IPS-20b (cell line): ENCODE results near the gene AIFM3.
"Not testable (repeated sequence)": the region's sequence is repeated elsewhere in the genome, so short reads cannot be mapped to it uniquely, and the experiment has no call there.

Source experiments
- H3K27ac ChIP-seq: one replicate; pipeline ENCODE4 v1.5.1; 2013; ENCODE audit warnings: low read length
- H3K27me3 ChIP-seq: 2 replicates; pipeline ENCODE4 v1.6.1; 2013; ENCODE audit warnings: mild to moderate bottlenecking, low read length, inconsistent platforms; ENCODE audit not compliant: insufficient read depth
- H3K36me3 ChIP-seq: 2 replicates; pipeline ENCODE4 v1.6.1; 2013; ENCODE audit warnings: low read depth, mild to moderate bottlenecking, inconsistent platforms, low read length, moderate library complexity; ENCODE audit not compliant: insufficient read depth
- H3K4me1 ChIP-seq: 2 replicates; pipeline ENCODE4 v1.6.1; 2013; ENCODE audit warnings: mild to moderate bottlenecking, control low read depth, inconsistent platforms, low read length, moderate library complexity; ENCODE audit not compliant: insufficient read depth
- H3K4me3 ChIP-seq: 2 replicates; pipeline ENCODE4 v1.5.1; 2013; ENCODE audit warnings: mild to moderate bottlenecking, low read length, inconsistent platforms
- H3K9ac ChIP-seq: 2 replicates; pipeline ENCODE4 v1.6.1; 2013; ENCODE audit warnings: low read depth, mild to moderate bottlenecking, inconsistent platforms, low read length, moderate library complexity
- H3K9me3 ChIP-seq: 2 replicates; pipeline ENCODE4 v1.6.1; 2013; ENCODE audit warnings: mild to moderate bottlenecking, low read depth, low read length, inconsistent platforms; ENCODE audit not compliant: insufficient read depth

AIFM3 gene

GRCh38 chr22:20996598-20997535 lies 29.8 kb downstream of the AIFM3 start:
- Histone ChIP-seq H3K36me3 (peaks cover 38% of the 10 kb centered on the region), H3K27me3 (no peaks in the 10 kb centered on the region), H3K9me3 (no peaks in the 10 kb centered on the region), H3K9ac (no peak overlapping the region), H3K4me1 (peaks cover 8% of the 10 kb centered on the region), H3K4me3 (no peak overlapping the region), H3K27ac (no peak overlapping the region)

- H3K4me1 ChIP-seq, result peaks cover 8% of the 10 kb centered on the region
- H3K27ac ChIP-seq, result no peak overlapping the region
- no peak overlapping the region for H3K4me3 ChIP-seq
- H3K36me3 ChIP-seq, result peaks cover 29% of the 10 kb centered on the region
- no peaks in the 10 kb centered on the region for H3K27me3 ChIP-seq
- H3K9me3 ChIP-seq, result no peaks in the 10 kb centered on the region
- H3K9ac ChIP-seq, result no peak overlapping the region
Measured at GRCh38 chr22:20997536-20998257, 30.6 kb downstream of the AIFM3 start.

GRCh38 chr22:20998411-20999336 lies 31.6 kb downstream of the AIFM3 start:
- Histone ChIP-seq H3K27ac (no peak overlapping the region), H3K4me1 (peaks cover 13% of the 10 kb centered on the region), H3K9me3 (no peaks in the 10 kb centered on the region), H3K27me3 (no peaks in the 10 kb centered on the region), H3K9ac (no peak overlapping the region), H3K36me3 (peaks cover 29% of the 10 kb centered on the region), H3K4me3 (no peak overlapping the region)

- Histone ChIP-seq H3K4me1 (peaks cover 13% of the 10 kb centered on the region), H3K36me3 (peaks cover 29% of the 10 kb centered on the region), H3K4me3 (no peak overlapping the region), H3K27ac (no peak overlapping the region), H3K27me3 (no peaks in the 10 kb centered on the region), H3K9me3 (no peaks in the 10 kb centered on the region), H3K9ac (no peak overlapping the region)
Measured at GRCh38 chr22:20999350-21000206, 32.5 kb downstream of the AIFM3 start.

GRCh38 chr22:21000207-21000986 lies 33.3 kb downstream of the AIFM3 start:
- H3K27ac ChIP-seq, result no peak overlapping the region

GRCh38 chr22:21000987-21001600 lies 34.0 kb downstream of the AIFM3 start:
- peak overlapping the region; percentile 95 for H3K9ac ChIP-seq
- peak overlapping the region; percentile 39 for H3K27ac ChIP-seq
- H3K27me3 ChIP-seq, result no peaks in the 10 kb centered on the region
- no peaks in the 10 kb centered on the region for H3K9me3 ChIP-seq
- H3K4me1 ChIP-seq, result peaks cover 13% of the 10 kb centered on the region
- peaks cover 29% of the 10 kb centered on the region for H3K36me3 ChIP-seq
- H3K4me3 ChIP-seq, result peak overlapping the region; percentile 91

More at GRCh38 chr22:21000207-21000986, 33.3 kb downstream of the AIFM3 start:
- Histone ChIP-seq H3K4me3 (peak overlapping the region; percentile 91), H3K36me3 (peaks cover 29% of the 10 kb centered on the region), H3K9ac (peak overlapping the region; percentile 95), H3K27me3 (no peaks in the 10 kb centered on the region), H3K4me1 (peaks cover 13% of the 10 kb centered on the region), H3K9me3 (no peaks in the 10 kb centered on the region)

- H3K9ac ChIP-seq, result peak within 1 kb of the TSS; percentile 95
- H3K27me3 ChIP-seq, result no peaks in the 10 kb centered on the region
- H3K27ac ChIP-seq, result peak within 1 kb of the TSS; percentile 79
- peaks cover 13% of the 10 kb centered on the region for H3K4me1 ChIP-seq
- H3K4me3 ChIP-seq, result peak within 1 kb of the TSS; percentile 91
- peaks cover 25% of the 10 kb centered on the region for H3K36me3 ChIP-seq
- no peaks in the 10 kb centered on the region for H3K9me3 ChIP-seq
Measured at GRCh38 chr22:21001601-21002325, 34.7 kb downstream of the AIFM3 start, which contains the start of gene THAP7. Gene THAP7, minus strand, starts transcription at chr22:21002118. Its CDS starts 207 bp downstream, at chr22:21001911.

- Histone ChIP-seq H3K9ac (no peak overlapping the region), H3K9me3 (no peaks in the 10 kb centered on the region), H3K27me3 (no peaks in the 10 kb centered on the region), H3K27ac (no peak overlapping the region), H3K4me1 (peaks cover 13% of the 10 kb centered on the region), H3K36me3 (peaks cover 14% of the 10 kb centered on the region; the same call in 1 of the 2 replicates), H3K4me3 (no peak overlapping the region)
Measured at GRCh38 chr22:21003782-21004181, 36.7 kb downstream of the AIFM3 start.

GRCh38 chr22:21009208-21009607 lies 42.2 kb downstream of the AIFM3 start:
- H3K4me3 ChIP-seq, H3K36me3 ChIP-seq, H3K27me3 ChIP-seq, H3K9ac ChIP-seq, H3K9me3 ChIP-seq, H3K27ac ChIP-seq: not testable (repeated sequence)
- peaks cover 13% of the 10 kb centered on the region for H3K4me1 ChIP-seq
